ENCODE data around the gene TRPV3. TPM values are rescaled to one million over a fixed set of nuclear protein-coding genes. Genes with fewer than 3 reads are reported as not detected.

TRPV3 gene
- total and polyA plus RNA-seq, 2 of the 13 experiments (the other 11 are each of a cell fraction or from before 2014, with no cell fraction given), result 0.90 to 1.0 TPM

DNA sequence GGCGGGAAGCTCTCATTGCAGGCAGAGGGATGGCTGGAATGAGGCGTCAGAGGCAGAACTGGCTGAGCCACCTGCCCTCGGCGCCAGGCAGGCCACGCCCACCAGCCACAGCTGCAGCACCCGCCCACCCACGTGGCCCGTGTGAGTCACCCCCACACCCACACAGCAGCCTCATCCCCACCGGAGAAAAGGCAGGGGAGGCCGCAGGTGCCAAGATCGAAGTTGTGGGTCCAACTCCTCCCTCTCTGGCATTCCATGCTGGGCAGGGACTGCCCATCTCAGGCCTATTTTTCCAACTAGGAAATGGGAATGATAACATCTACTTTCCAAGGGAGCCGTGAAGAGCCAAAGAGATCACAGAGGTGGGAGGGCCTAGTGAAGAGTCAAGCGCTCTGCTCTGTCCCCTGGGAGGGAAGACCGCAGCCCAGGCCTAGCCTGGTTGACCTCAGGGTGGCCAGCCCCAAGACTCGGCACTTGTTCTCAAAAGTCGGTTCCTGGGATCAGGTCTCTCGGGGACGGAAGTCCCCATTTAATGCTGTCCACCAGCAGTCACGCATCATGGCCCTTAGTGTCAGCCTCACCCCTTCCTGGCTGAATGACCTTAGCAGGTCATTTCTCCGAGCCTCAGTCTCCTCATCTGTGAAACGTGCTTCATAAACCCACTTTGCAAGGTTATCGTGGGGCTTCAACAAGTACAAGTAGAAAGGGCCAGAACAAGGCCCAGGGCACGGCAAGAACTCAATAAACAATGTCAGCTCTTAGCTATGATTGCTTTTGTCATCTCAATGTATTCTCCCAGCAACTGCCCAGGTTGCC, at the start of gene TRPV3 (continued):
- TF ChIP-seq, protein P1, sequence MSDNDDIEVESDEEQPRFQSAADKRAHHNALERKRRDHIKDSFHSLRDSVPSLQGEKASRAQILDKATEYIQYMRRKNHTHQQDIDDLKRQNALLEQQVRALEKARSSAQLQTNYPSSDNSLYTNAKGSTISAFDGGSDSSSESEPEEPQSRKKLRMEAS (IDR thresholded peaks at IDR 0.05), result 0 out of 2 replicates have a peak, but pooled peaks have one; percentile 33
- peak; percentile 63 for TF ChIP-seq ZNF629 (CRISPR knock-in tag; conservative IDR thresholded peaks at IDR 0.05)
- no peak for TF ChIP-seq POGZ (CRISPR knock-in tag; IDR thresholded peaks at IDR 0.05)
- TF ChIP-seq THYN1 (CRISPR knock-in tag; IDR thresholded peaks at IDR 0.05; ENCODE audit: borderline replicate concordance, low read depth), result no peak
- TF ChIP-seq ZNF788 (CRISPR knock-in tag; IDR thresholded peaks at IDR 0.05; ENCODE audit: borderline replicate concordance), result no peak
- TF ChIP-seq ZNF563 (CRISPR knock-in tag; IDR thresholded peaks at IDR 0.05), result no peak
- no peak for TF ChIP-seq HOXD1 (CRISPR knock-in tag; IDR thresholded peaks at IDR 0.05)
- TF ChIP-seq, protein P2, sequence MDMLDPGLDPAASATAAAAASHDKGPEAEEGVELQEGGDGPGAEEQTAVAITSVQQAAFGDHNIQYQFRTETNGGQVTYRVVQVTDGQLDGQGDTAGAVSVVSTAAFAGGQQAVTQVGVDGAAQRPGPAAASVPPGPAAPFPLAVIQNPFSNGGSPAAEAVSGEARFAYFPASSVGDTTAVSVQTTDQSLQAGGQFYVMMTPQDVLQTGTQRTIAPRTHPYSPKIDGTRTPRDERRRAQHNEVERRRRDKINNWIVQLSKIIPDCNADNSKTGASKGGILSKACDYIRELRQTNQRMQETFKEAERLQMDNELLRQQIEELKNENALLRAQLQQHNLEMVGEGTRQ (IDR thresholded peaks at IDR 0.05; ENCODE audit: low read depth, low read length), result no peak
- TF ChIP-seq, protein P2 (CRISPR knock-in tag; IDR thresholded peaks at IDR 0.05; ENCODE audit: borderline replicate concordance), result peak; percentile 46; the same call in 1 of the 2 replicates
- TF ChIP-seq, protein P3, sequence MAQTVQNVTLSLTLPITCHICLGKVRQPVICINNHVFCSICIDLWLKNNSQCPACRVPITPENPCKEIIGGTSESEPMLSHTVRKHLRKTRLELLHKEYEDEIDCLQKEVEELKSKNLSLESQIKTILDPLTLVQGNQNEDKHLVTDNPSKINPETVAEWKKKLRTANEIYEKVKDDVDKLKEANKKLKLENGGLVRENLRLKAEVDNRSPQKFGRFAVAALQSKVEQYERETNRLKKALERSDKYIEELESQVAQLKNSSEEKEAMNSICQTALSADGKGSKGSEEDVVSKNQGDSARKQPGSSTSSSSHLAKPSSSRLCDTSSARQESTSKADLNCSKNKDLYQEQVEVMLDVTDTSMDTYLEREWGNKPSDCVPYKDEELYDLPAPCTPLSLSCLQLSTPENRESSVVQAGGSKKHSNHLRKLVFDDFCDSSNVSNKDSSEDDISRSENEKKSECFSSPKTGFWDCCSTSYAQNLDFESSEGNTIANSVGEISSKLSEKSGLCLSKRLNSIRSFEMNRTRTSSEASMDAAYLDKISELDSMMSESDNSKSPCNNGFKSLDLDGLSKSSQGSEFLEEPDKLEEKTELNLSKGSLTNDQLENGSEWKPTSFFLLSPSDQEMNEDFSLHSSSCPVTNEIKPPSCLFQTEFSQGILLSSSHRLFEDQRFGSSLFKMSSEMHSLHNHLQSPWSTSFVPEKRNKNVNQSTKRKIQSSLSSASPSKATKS (CRISPR knock-in tag; IDR thresholded peaks at IDR 0.05), result no peak
- peak; percentile 85 for TF ChIP-seq FOSL2 (CRISPR knock-in tag; IDR thresholded peaks at IDR 0.05)
- no peak for TF ChIP-seq ZNF670 (CRISPR knock-in tag; IDR thresholded peaks at IDR 0.05; ENCODE audit: borderline replicate concordance)
- TF ChIP-seq, protein P4, sequence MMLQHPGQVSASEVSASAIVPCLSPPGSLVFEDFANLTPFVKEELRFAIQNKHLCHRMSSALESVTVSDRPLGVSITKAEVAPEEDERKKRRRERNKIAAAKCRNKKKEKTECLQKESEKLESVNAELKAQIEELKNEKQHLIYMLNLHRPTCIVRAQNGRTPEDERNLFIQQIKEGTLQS (CRISPR knock-in tag; IDR thresholded peaks at IDR 0.05), result 0 out of 2 replicates have a peak, but pooled peaks have one; percentile 22
- no peak for TF ChIP-seq CENPX (CRISPR knock-in tag; IDR thresholded peaks at IDR 0.05)
- no peak for TF ChIP-seq EHMT2 (IDR thresholded peaks at IDR 0.05; ENCODE audit: borderline replicate concordance, low read depth, low read length)
- peak; percentile 56; the same call in 1 of the 2 replicates for TF ChIP-seq SAP130 (CRISPR knock-in tag; IDR thresholded peaks at IDR 0.05; ENCODE audit: low read depth)
